ENCODE data around the gene REC114.
"Not testable (repeated sequence)": the region's sequence is repeated elsewhere in the genome, so short reads cannot be mapped to it uniquely, and the experiment has no call there.

The REC114 gene

GRCh38 chr15:73442968-73443367 is at the start of gene REC114:
Gene REC114, plus strand, starts transcription at chr15:73443164. Its CDS starts 22 bp downstream, at chr15:73443186.
- DNase-seq, result no peak

GRCh38 chr15:73393336-73393735 is 49.6 kb upstream of the REC114 start:
- DNase-seq, result no peak

GRCh38 chr15:73394782-73395181 is 48.2 kb upstream of the REC114 start:
- no peak for DNase-seq

- DNase-seq, result no peak
Observed at GRCh38 chr15:73395671-73396070, 47.3 kb upstream of the REC114 start.

GRCh38 chr15:73397461-73397860 is 45.5 kb upstream of the REC114 start:
- DNase-seq, result no peak

GRCh38 chr15:73398861-73399260 is 44.1 kb upstream of the REC114 start:
- DNase-seq, result no peak

- DNase-seq, result not testable (repeated sequence)
Observed at GRCh38 chr15:73400222-73400621, 42.7 kb upstream of the REC114 start.

GRCh38 chr15:73403171-73403570 is 39.8 kb upstream of the REC114 start:
- DNase-seq, result no peak

GRCh38 chr15:73414876-73415275 is 28.1 kb upstream of the REC114 start:
- DNase-seq, result no peak

GRCh38 chr15:73424506-73424905 is 18.5 kb upstream of the REC114 start:
- DNase-seq, result no peak

GRCh38 chr15:73425510-73425909 is 17.5 kb upstream of the REC114 start:
- no peak for DNase-seq

- DNase-seq, result no peak
Observed at GRCh38 chr15:73426323-73426994, 16.5 kb upstream of the REC114 start.

- not testable (repeated sequence) for DNase-seq
Observed at GRCh38 chr15:73431329-73431728, 11.6 kb upstream of the REC114 start.

- DNase-seq, result no peak
Observed at GRCh38 chr15:73433873-73434272, 9.1 kb upstream of the REC114 start.

- DNase-seq, result no peak
Observed at GRCh38 chr15:73436613-73437012, 6.4 kb upstream of the REC114 start.

- DNase-seq, result no peak
Observed at GRCh38 chr15:73437543-73438109, 5.3 kb upstream of the REC114 start.

GRCh38 chr15:73438651-73439050 is 4.3 kb upstream of the REC114 start:
- no peak for DNase-seq

GRCh38 chr15:73440571-73440970 is 2.4 kb upstream of the REC114 start:
- no peak for DNase-seq

GRCh38 chr15:73442421-73442820 is 543 bp upstream of the REC114 start:
- no peak for DNase-seq

GRCh38 chr15:73447471-73447870 is 4.5 kb downstream of the REC114 start:
- not testable (repeated sequence) for DNase-seq

- DNase-seq, result not testable (repeated sequence)
Observed at GRCh38 chr15:73448158-73448758, 5.3 kb downstream of the REC114 start.

GRCh38 chr15:73449980-73450379 is 7.0 kb downstream of the REC114 start:
- DNase-seq, result not testable (repeated sequence)

- no peak for DNase-seq
Observed at GRCh38 chr15:73454096-73454495, 11.1 kb downstream of the REC114 start.

GRCh38 chr15:73455876-73456275 is 12.9 kb downstream of the REC114 start:
- no peak for DNase-seq
